ENCODE measurements around the gene DCAF8L2.
"Not testable (repeated sequence)": the region's sequence is repeated elsewhere in the genome, so short reads cannot be mapped to it uniquely, and the experiment has no call there.

The DCAF8L2 gene

DNA sequence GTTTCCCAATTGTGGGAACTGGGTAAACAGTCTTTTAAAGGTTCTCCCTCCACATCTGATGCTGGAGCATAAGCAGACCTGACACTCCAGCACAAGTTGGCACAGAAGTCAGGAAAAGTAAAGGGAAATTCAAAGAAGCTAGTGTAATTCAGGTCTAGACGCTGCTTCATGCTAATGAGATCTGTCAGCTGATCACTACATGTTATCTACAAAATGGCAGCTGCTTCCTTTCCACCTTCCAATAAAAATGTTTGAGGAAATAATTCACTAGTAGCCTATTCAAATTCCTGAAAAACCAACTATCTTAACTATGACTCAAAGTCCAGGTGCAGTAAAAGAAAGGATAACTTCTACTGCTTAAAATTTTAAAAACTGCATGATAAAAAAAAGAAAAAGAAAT lies 29.3 kb downstream of the DCAF8L2 start:
- DNase-seq (ENCODE audit: low spot score in 2 of 2): no peak
- Histone ChIP-seq H3K9me3 (no peaks in the 10 kb centered on the region), H3K36me3 (replicated peaks) (no peaks in the 10 kb centered on the region), H3K4me1 (peaks cover 4% of the 10 kb centered on the region), H3K4me3 (no peak overlapping the region), H3K27me3 (ENCODE audit: low read depth) (peaks cover 3% of the 10 kb centered on the region; the same call in 1 of the 2 replicates)
- in situ Hi-C loops (cut with MboI; ENCODE audit: low sequenced_read_pairs): no loop called here

DNA sequence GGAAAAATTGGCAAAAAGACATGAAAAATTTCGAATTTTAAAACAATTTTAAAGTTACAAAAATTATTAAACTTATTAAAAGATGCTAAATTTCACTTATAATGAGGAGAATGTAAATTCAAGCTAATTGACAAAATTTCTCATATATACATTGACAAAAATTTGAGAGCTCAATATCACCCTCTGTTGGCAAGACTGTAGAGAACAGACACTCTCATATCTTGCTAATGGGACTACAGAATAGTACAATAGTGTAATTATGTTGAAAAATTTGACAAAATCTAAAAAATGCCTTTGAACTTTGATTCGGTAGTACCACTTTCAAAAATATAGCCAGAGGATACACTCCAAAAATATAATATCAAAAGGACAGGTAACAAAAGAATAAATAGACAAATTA lies 29.8 kb downstream of the DCAF8L2 start:
- Histone ChIP-seq H3K36me3 (replicated peaks) (no peaks in the 10 kb centered on the region), H3K4me1 (peaks cover 4% of the 10 kb centered on the region), H3K4me3 (no peak overlapping the region), H3K27me3 (ENCODE audit: low read depth) (peaks cover 3% of the 10 kb centered on the region; the same call in 1 of the 2 replicates), H3K9me3 (no peaks in the 10 kb centered on the region)
- DNase-seq (ENCODE audit: low spot score in 2 of 2): peak; percentile 24 to 46
- in situ Hi-C loops (cut with MboI; ENCODE audit: low sequenced_read_pairs): no loop called here

DNA sequence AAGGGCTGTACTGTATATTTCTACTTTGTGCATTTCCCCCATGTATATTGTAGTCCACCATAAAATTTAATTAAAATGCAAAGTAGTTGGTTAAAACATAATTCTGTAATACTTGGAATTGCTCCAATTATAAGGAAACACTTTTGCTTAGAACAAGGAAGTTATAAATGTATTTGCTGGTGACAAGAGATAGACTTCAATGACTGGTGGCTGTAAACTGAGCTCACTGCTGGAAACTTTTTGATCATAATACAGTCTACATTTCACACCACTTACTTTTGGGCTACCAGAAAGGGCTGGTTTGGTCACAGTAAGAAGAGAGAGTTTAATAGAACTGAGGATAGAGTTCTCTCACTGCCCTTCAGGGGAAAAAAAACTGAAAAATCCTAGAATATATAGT lies 32.7 kb downstream of the DCAF8L2 start:
- H3K4me3 ChIP-seq: no peak overlapping the region
- H3K4me1 ChIP-seq: peaks cover 4% of the 10 kb centered on the region
- no peaks in the 10 kb centered on the region for H3K9me3 ChIP-seq
- in situ Hi-C loops (cut with MboI; ENCODE audit: low sequenced_read_pairs): no loop called here
- H3K27me3 ChIP-seq (ENCODE audit: low read depth): no peaks in the 10 kb centered on the region
- H3K36me3 ChIP-seq (replicated peaks): no peaks in the 10 kb centered on the region
- DNase-seq (ENCODE audit: low spot score in 2 of 2): no peak

DNA sequence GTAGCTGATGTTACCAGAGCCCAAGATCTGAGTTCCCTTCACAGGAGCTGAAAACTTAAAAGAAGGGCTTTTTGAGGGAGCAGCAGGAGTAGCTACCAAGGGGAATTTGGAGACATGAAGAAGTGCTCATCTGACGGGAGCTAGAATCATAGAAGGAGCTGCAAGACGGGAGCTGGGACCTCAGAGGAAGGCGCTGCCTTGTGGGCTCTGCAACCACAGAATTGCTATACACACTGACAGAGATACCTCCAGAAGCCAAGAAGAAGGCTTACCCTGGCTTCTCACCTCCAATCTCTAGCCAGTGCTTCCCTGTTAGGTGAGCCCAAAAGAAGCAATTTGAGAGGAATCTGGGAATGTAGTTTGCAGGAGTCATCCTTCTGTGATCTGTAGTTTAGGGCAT lies 35.9 kb downstream of the DCAF8L2 start:
- no peaks in the 10 kb centered on the region for H3K4me1 ChIP-seq
- DNase-seq (ENCODE audit: low spot score in 2 of 2): no peak
- H3K27me3 ChIP-seq (ENCODE audit: low read depth): no peaks in the 10 kb centered on the region
- H3K36me3 ChIP-seq (replicated peaks): no peaks in the 10 kb centered on the region
- no peak overlapping the region for H3K4me3 ChIP-seq
- in situ Hi-C loops (cut with MboI; ENCODE audit: low sequenced_read_pairs): no loop called here
- no peaks in the 10 kb centered on the region for H3K9me3 ChIP-seq

DNA sequence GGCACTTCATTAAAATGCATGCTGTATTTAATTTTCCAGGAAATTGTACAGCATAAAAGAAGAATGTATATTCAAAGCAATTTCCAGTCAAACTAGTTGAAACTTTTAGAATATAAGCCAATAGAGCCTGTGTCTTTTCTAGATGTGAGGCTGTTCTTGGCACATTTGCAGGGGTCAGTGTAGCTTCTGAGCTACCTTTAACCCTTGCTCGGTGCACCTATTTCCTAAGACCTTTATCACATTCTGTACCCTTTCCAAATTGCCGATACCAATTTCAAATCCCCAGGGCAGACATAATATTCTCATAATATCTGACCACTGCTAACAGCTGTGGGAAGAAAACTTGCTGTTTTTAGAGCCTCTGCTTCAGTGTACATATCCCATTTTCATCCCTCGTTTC lies 43.2 kb downstream of the DCAF8L2 start:
- in situ Hi-C loops (cut with MboI; ENCODE audit: low sequenced_read_pairs): no loop called here
- H3K4me3 ChIP-seq: no peak overlapping the region
- H3K9me3 ChIP-seq: no peaks in the 10 kb centered on the region
- H3K4me1 ChIP-seq: no peaks in the 10 kb centered on the region
- DNase-seq (ENCODE audit: low spot score in 2 of 2): no peak
- H3K36me3 ChIP-seq (replicated peaks): no peaks in the 10 kb centered on the region
- H3K27me3 ChIP-seq (ENCODE audit: low read depth): 0 out of 2 replicates have a peak, but pooled peaks cover 3% of the 10 kb centered on the region

DNA sequence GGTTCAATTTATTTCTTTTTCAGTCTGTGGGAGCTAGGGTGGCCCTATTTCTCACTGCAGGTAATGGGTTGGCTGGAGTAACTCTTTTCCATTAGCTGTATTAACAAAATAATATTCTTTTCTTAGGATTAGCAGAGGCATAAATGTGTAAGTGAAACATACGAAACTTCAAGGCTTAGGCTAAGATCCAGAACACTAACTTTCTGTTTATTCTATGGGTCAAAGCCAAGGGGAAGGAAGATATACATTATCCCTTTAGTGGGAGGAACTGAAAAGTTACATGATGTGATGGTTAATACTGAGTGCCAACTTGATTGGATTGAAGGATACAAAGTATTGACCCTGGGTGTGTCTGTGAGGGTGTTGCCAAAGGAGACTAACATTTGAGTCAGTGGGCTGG lies 66.4 kb downstream of the DCAF8L2 start:
- Histone ChIP-seq H3K36me3 (replicated peaks) (no peaks in the 10 kb centered on the region), H3K4me1 (no peaks in the 10 kb centered on the region), H3K4me3 (no peak overlapping the region), H3K9me3 (no peaks in the 10 kb centered on the region), H3K27me3 (ENCODE audit: low read depth) (no peaks in the 10 kb centered on the region)
- in situ Hi-C loops (cut with MboI; ENCODE audit: low sequenced_read_pairs): no loop called here
- no peak for DNase-seq (ENCODE audit: low spot score in 2 of 2)

DNA sequence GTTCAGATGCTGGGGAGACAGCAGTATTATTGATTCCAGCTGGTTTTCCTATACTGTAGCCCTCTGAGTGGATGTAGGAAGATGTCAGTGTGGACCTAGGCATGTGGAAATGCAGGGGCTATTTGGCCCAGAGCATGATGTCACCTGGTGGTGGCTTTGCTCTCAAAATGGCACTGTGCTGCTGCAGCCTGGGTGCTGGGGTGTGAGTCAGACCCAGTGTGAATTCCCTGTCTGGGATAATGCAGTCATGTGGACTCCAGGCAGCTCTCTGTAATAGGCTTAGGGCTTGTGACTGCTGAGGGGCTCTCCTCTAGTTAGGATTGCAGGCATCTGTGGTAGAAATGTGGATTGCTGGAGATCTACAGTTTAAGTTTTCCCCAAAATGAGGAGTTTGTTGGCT lies 70.7 kb downstream of the DCAF8L2 start:
- DNase-seq (ENCODE audit: low spot score in 2 of 2): no peak
- no peaks in the 10 kb centered on the region for H3K4me1 ChIP-seq
- in situ Hi-C loops (cut with MboI; ENCODE audit: low sequenced_read_pairs): no loop called here
- H3K4me3 ChIP-seq: no peak overlapping the region
- H3K27me3 ChIP-seq (ENCODE audit: low read depth): no peaks in the 10 kb centered on the region
- no peaks in the 10 kb centered on the region for H3K9me3 ChIP-seq
- no peaks in the 10 kb centered on the region for H3K36me3 ChIP-seq (replicated peaks)

DNA sequence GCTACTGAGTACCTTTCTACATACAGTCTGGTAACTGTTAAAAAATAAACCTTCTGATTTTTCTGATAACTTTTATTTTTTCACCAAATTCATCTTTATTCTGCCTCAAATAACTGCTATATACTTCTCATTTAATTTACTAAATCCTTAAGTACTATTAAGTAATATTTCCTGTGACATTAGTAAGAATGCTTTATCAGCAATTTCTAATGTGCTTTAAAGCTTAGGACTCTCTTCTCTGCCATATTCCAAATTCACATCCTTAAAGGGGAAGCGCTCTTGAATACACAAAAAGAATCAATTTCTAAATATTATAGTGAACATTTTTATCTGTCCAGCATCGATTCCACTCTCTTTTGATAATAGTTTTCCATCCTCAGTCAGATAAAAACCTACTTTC lies 81.1 kb downstream of the DCAF8L2 start:
- H3K9me3 ChIP-seq: no peaks in the 10 kb centered on the region
- H3K4me1 ChIP-seq: peaks cover 15% of the 10 kb centered on the region
- in situ Hi-C loops (cut with MboI; ENCODE audit: low sequenced_read_pairs): no loop called here
- no peak overlapping the region for H3K4me3 ChIP-seq
- DNase-seq (ENCODE audit: low spot score in 2 of 2): no peak
- no peaks in the 10 kb centered on the region for H3K36me3 ChIP-seq (replicated peaks)
- H3K27me3 ChIP-seq (ENCODE audit: low read depth): no peaks in the 10 kb centered on the region

DNA sequence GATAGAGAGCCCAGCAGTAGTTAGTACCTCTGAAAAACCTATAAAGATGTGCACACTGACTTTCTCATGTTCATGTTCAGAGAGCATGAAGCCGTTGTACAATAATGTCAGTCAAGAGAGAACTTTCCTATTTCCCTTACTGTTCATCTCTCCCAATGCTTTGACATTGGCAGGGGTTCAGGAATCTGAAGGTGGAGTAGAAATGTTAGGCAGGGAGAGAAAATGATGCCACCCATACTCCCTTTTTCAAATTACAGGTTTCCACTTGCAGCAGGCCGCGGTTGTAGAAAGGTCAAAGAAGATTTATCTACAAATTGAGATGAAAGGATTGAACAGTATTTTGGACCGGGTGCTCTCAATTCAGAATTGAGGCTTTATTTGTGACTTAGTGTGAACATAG lies 84.3 kb downstream of the DCAF8L2 start:
- H3K4me1 ChIP-seq: peaks cover 5% of the 10 kb centered on the region
- H3K36me3 ChIP-seq (replicated peaks): no peaks in the 10 kb centered on the region
- in situ Hi-C loops (cut with MboI; ENCODE audit: low sequenced_read_pairs): no loop called here
- H3K9me3 ChIP-seq: no peaks in the 10 kb centered on the region
- no peaks in the 10 kb centered on the region for H3K27me3 ChIP-seq (ENCODE audit: low read depth)
- DNase-seq (ENCODE audit: low spot score in 2 of 2): no peak
- no peak overlapping the region for H3K4me3 ChIP-seq

DNA sequence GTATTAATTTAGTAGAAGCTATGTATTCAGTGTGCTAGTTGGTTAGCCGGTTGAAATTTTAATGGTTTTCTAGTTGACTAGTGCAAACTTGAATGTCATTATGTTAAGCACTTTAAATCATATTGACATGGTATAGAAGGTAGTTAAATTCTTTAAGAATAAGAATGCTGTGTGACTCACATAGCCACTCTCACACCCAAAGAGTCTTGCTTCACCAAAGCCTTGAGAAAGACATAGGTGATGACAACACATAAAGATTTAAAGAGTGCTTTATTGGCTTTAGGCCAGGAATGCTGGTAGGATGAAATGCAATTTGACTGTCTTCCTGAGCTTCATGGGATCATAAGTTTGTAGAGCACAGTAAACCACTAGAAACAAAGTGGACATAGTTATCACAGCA lies 85.3 kb downstream of the DCAF8L2 start:
- no peaks in the 10 kb centered on the region for H3K9me3 ChIP-seq
- H3K4me1 ChIP-seq: peaks cover 5% of the 10 kb centered on the region
- no peak overlapping the region for H3K4me3 ChIP-seq
- H3K27me3 ChIP-seq (ENCODE audit: low read depth): no peaks in the 10 kb centered on the region
- DNase-seq (ENCODE audit: low spot score in 2 of 2): no peak
- H3K36me3 ChIP-seq (replicated peaks): no peaks in the 10 kb centered on the region
- in situ Hi-C loops (cut with MboI; ENCODE audit: low sequenced_read_pairs): no loop called here

DNA sequence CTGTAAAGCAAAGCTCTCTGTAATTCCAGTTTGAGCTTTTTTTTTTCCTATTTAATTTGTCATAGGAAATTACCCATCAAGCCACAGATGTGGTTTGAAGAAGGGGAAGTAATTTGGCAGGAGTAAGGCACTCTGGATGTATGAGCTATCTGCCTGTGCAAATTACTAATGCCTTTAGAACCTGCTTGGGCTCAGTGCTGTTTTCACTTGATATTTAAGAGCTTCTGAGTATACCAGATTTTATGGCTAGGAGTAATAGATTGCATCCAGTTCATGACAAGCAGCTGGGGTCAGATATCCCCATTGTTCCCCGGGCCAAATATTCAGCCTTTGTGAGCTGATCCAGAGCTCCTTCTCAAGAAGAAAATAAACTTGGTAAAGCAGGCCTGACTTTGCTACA lies 89.1 kb downstream of the DCAF8L2 start:
- in situ Hi-C loops (cut with MboI; ENCODE audit: low sequenced_read_pairs): no loop called here
- DNase-seq (ENCODE audit: low spot score in 2 of 2): no peak
- H3K27me3 ChIP-seq (ENCODE audit: low read depth): no peaks in the 10 kb centered on the region
- no peaks in the 10 kb centered on the region for H3K36me3 ChIP-seq (replicated peaks)
- peaks cover 8% of the 10 kb centered on the region for H3K4me1 ChIP-seq
- H3K9me3 ChIP-seq: no peaks in the 10 kb centered on the region
- no peak overlapping the region for H3K4me3 ChIP-seq

DNA sequence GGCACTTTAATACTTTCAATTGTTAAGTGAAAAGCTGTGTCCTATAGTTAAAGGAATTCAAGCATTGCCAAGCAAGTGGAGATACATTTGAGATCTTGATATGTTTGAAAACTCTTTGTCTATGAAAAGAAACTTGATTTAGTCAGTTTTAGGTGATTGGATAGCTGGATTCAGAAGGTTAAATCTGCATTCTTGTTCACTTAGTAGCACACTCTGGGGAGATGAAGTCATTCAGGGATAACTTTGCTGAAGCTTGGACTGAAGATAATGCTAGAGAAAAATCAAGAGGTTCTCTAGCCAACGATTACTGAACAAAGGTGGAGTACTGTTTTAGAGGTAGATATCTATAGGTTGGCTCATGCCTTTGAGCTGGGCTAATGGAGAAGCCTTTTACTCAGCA lies 90.6 kb downstream of the DCAF8L2 start:
- no peak for DNase-seq (ENCODE audit: low spot score in 2 of 2)

DNA sequence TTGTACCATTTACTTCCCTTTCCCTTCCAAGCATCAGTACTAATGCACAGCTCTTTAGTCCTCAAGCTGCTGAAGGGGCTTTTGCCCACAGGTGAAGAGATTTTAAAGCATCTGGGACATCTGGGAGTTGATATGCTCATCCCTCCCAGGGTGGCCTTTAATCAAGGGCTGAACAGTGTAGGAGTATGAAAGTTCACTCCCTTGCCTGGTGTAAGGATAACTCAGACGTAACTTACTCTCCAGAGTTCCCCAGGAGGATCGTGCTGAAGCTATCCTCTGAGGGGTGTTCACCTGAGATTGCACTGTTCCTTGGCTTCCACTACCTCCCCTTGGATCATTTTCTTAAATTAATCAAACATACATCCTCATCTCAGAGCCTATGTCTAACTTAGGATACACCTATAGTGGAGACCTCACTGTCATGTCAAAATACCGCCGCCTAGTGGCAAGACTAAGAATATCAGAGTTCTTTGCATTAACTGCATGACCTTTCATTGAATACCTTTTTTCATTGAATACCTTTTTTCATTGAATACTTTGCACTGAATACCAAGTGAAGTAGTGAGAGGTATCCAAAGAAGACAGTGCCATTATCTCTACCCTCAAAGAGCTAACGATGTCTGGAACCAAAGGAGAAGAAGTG lies 93.5 kb downstream of the DCAF8L2 start:
- H3K9me3 ChIP-seq; H3K4me3 ChIP-seq; H3K27me3 ChIP-seq (ENCODE audit: low read depth); in situ Hi-C loops (cut with MboI; ENCODE audit: low sequenced_read_pairs); H3K36me3 ChIP-seq (replicated peaks); H3K4me1 ChIP-seq: not testable (repeated sequence)
- peak; percentile 51 to 79 for DNase-seq (ENCODE audit: low spot score in 2 of 2)

More for the DNA sequence above, 90.6 kb downstream of the DCAF8L2 start:
- H3K27me3 ChIP-seq (ENCODE audit: low read depth): no peaks in the 10 kb centered on the region
- no peak overlapping the region for H3K4me3 ChIP-seq
- H3K4me1 ChIP-seq: peaks cover 8% of the 10 kb centered on the region
- H3K9me3 ChIP-seq: no peaks in the 10 kb centered on the region
- no peaks in the 10 kb centered on the region for H3K36me3 ChIP-seq (replicated peaks)
- in situ Hi-C loops (cut with MboI; ENCODE audit: low sequenced_read_pairs): no loop called here

DNA sequence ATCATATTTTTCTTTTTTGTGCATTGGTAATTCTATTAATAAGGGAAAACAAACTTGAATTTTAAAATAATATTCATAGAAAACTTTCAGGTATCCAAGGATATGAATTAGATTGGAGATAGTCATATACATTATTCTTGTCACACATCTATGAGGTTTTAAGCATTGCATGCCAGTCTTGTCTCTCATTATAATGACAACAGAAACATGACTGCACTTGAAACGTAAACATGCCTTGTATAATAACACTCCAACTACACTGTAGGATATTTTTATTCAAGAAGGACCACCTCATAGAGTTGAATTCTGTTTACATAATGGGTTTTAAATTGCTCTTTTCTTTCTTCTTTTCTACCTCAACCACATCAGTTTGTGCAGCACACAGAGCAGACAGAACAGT lies 104.5 kb downstream of the DCAF8L2 start:
- Histone ChIP-seq H3K4me3 (no peak overlapping the region), H3K27me3 (ENCODE audit: low read depth) (no peaks in the 10 kb centered on the region), H3K9me3 (no peaks in the 10 kb centered on the region), H3K4me1 (peaks cover 10% of the 10 kb centered on the region), H3K36me3 (replicated peaks) (no peaks in the 10 kb centered on the region)
- in situ Hi-C loops (cut with MboI; ENCODE audit: low sequenced_read_pairs): no loop called here
- DNase-seq (ENCODE audit: low spot score in 2 of 2): no peak

DNA sequence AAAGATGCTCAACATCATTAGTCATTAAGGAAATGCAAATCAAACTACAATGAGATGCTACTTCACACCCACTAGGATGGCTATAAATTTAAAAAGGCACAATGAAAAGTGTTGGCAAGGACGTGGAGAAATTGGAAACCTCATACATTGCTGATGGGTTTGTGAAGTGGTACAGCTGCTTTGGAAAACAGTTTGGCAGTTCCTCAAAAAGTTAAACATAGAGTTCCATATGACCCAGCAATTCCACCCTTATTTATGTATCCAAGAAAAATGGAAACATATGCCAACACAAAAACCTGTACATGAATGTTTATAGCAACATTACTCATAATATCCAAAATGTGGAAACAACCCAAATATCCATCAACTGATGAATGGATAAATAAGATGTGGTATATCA lies 116.4 kb downstream of the DCAF8L2 start:
- DNase-seq (ENCODE audit: low spot score in 2 of 2): no peak
- H3K9me3 ChIP-seq: no peaks in the 10 kb centered on the region
- H3K36me3 ChIP-seq (replicated peaks): no peaks in the 10 kb centered on the region
- in situ Hi-C loops (cut with MboI; ENCODE audit: low sequenced_read_pairs): no loop called here
- H3K27me3 ChIP-seq (ENCODE audit: low read depth): no peaks in the 10 kb centered on the region
- no peak overlapping the region for H3K4me3 ChIP-seq
- H3K4me1 ChIP-seq: no peaks in the 10 kb centered on the region; the same call in 1 of the 2 replicates
